Measurements from ENCODE around the gene KRTAP1-4.

GRCh38 chr17:40986920-40987319 is 43.1 kb downstream of the KRTAP1-4 start:
- TF ChIP-seq CTCF (IDR thresholded peaks at IDR 0.05) (no peak), POLR2A (IDR thresholded peaks at IDR 0.05) (no peak), EP300 (IDR thresholded peaks at IDR 0.05) (no peak)
